HepG2 (cell line): ENCODE measurements around the gene C1GALT1. TPM values are rescaled to one million over a fixed set of nuclear protein-coding genes. Genes with fewer than 3 reads are reported as not detected.

Experiments
- CHD4 ChIP-seq: fragments of 200-600 bp; sonication (generic); IDR thresholded peaks from 2 replicates; pipeline ENCODE4 v1.7.0; 2017; ENCODE audit warnings: mild to moderate bottlenecking, low read length, borderline replicate concordance
- FOXP1 ChIP-seq, 2 experiments: fragments of 450-650 bp in 1 of 2; IDR thresholded peaks; 2 replicates each; pipeline ENCODE4 v1.6.1; 2017 to 2018; ENCODE audit warnings: antibody characterized with exemption in 1 of 2
- JDP2 ChIP-seq: sonication (generic); formaldehyde crosslinking; IDR thresholded peaks from 2 replicates; pipeline ENCODE4 v1.8.1; 2022; ENCODE audit warnings: missing genetic modification reagents, borderline replicate concordance
- JUND ChIP-seq: sonication (generic); formaldehyde crosslinking; IDR thresholded peaks from 2 replicates; pipeline ENCODE4 v1.8.0; 2022; ENCODE audit warnings: mild to moderate bottlenecking, missing genetic modification reagents
- KLF11 ChIP-seq: IDR thresholded peaks from 2 replicates; pipeline ENCODE4 v1.6.1; 2016; ENCODE audit warnings: missing compliant biosample characterization
- MYC ChIP-seq: sonication (generic); formaldehyde crosslinking; IDR thresholded peaks from 2 replicates; pipeline ENCODE4 v1.9.0; 2021; ENCODE audit warnings: missing genetic modification reagents, borderline replicate concordance
- NCOA1 ChIP-seq: sonication (generic); formaldehyde crosslinking; IDR thresholded peaks from 2 replicates; pipeline ENCODE4 v1.9.0; 2021; ENCODE audit warnings: missing genetic modification reagents
- NCOA2 ChIP-seq: sonication (generic); formaldehyde crosslinking; IDR thresholded peaks from 2 replicates; pipeline ENCODE4 v1.8.0; 2022; ENCODE audit warnings: inconsistent platforms
- NFRKB ChIP-seq: fragments of 450-650 bp; IDR thresholded peaks from 2 replicates; pipeline ENCODE4 v1.6.1; 2017
- RBM22 ChIP-seq: fragments of 200-400 bp; formaldehyde crosslinking; optimal IDR thresholded peaks from 2 replicates; pipeline ENCODE3; 2017; ENCODE audit warnings: mild to moderate bottlenecking, low read length, moderate library complexity
- RFXAP ChIP-seq: sonication (generic); formaldehyde crosslinking; IDR thresholded peaks from 2 replicates; pipeline ENCODE4 v1.4.0; 2020; ENCODE audit warnings: missing genetic modification reagents, borderline replicate concordance
- SAP130 ChIP-seq: IDR thresholded peaks from 2 replicates; pipeline ENCODE4 v1.6.1; 2016; ENCODE audit warnings: low read depth
- SPEN ChIP-seq: sonication (generic); formaldehyde crosslinking; IDR thresholded peaks from 2 replicates; pipeline ENCODE4 v1.5.1; 2020; ENCODE audit warnings: low read depth, mild to moderate bottlenecking, missing genetic modification reagents
- ZKSCAN1 ChIP-seq: fragments of 150-350 bp; IDR thresholded peaks from 2 replicates; pipeline ENCODE4 v1.6.1; 2014; ENCODE audit warnings: low read length
- ZMYM4 ChIP-seq: sonication (generic); formaldehyde crosslinking; IDR thresholded peaks from 2 replicates; pipeline ENCODE4 v1.8.1; 2023; ENCODE audit warnings: mild to moderate bottlenecking, missing genetic modification reagents
- ZNF124 ChIP-seq: sonication (generic); formaldehyde crosslinking; IDR thresholded peaks from 2 replicates; pipeline ENCODE4 v1.4.0; 2020; ENCODE audit warnings: missing genetic modification reagents
- ZNF256 ChIP-seq: sonication (generic); formaldehyde crosslinking; conservative IDR thresholded peaks from 2 replicates; pipeline ENCODE4 v1.4.0; 2020; ENCODE audit warnings: missing genetic modification reagents
- ZNF543 ChIP-seq: sonication (generic); formaldehyde crosslinking; IDR thresholded peaks from 2 replicates; pipeline ENCODE4 v1.4.0; 2020; ENCODE audit warnings: mild to moderate bottlenecking, missing genetic modification reagents
- ZNF567 ChIP-seq: sonication (generic); formaldehyde crosslinking; IDR thresholded peaks from 2 replicates; pipeline ENCODE4 v1.8.1; 2023; ENCODE audit warnings: mild to moderate bottlenecking, missing genetic modification reagents, borderline replicate concordance
- ZNF776 ChIP-seq: sonication (generic); formaldehyde crosslinking; IDR thresholded peaks from 2 replicates; pipeline ENCODE4 v1.4.0; 2020; ENCODE audit warnings: mild to moderate bottlenecking, missing genetic modification reagents
- polyA plus RNA-seq, 8 experiments: library from polyadenylated mRNA; depleted of rRNA in 3 of 8; stranded (reverse) in 7 of 8; unstranded in 1 of 8; fragments of >200 nt; fragmentation: Illumina TruSeq in 4 of 8; extraction: Trizol in 4 of 8; gene quantifications; 2 replicates each; pipeline versions ENCODE4 v1.2.1 to v1.2.3, GENCODE V29; 2011 to 2016; ENCODE audit warnings: low read depth in 4 of 8, missing spikeins in 1 of 8, mixed read lengths in 1 of 8; ENCODE audit not compliant: insufficient read depth in 1 of 8
- total RNA-seq, 5 experiments: library from RNA; depleted of rRNA; stranded (reverse); fragments of >200 nt; fragmentation: Illumina TruSeq; extraction: Trizol; gene quantifications; 2 replicates each; pipeline ENCODE4 v1.2.3, GENCODE V29; 2016; ENCODE audit warnings: low read depth in 1 of 5
- TF ChIP-seq, protein P1 (sequence below): sonication (generic); formaldehyde crosslinking; IDR thresholded peaks from 2 replicates; pipeline ENCODE4 v1.5.0; 2020; ENCODE audit warnings: missing genetic modification reagents, mild to moderate bottlenecking, borderline replicate concordance
- TF ChIP-seq, protein P2 (sequence below): IDR thresholded peaks from 2 replicates; pipeline ENCODE4 v1.4.0; 2020; ENCODE audit warnings: mild to moderate bottlenecking, missing genetic modification reagents
- TF ChIP-seq, protein P3 (sequence below): sonication (generic); formaldehyde crosslinking; conservative IDR thresholded peaks from 2 replicates; pipeline ENCODE4 v1.8.0; 2022; ENCODE audit warnings: missing genetic modification reagents
- TF ChIP-seq, protein P4 (sequence below): sonication (generic); formaldehyde crosslinking; IDR thresholded peaks from 2 replicates; pipeline ENCODE4 v1.5.0; 2020; ENCODE audit warnings: mild to moderate bottlenecking, missing genetic modification reagents

Gene C1GALT1
- total and polyA plus RNA-seq, 2 of the 13 experiments (the other 11 are each of a cell fraction or from before 2014, with no cell fraction given) = 57.1 to 65.9 TPM

DNA sequence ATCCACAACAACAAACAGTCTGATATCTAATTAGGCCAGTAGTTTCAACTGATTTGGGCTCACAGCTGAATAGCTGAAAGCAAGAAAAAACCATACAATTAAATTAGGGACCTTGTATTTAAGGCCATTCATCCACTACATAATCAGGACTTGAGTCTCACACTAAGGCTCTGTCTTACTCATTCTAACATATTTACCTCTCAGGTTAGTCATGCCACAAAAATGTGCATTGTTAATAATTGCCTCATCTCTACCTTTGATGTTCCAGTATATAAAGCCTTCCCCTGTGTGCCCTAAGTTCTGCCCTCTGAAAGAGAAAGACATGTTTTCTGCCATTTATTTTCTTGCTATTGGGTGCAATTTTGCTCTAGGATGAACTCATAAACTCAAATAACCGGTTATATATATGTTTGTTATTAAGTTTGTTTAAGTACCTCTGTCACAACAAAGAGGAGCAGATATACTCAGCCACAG lies 5.3 kb upstream of the C1GALT1 start (continued):
- TF ChIP-seq ZKSCAN1 = no peak; the same call in 1 of the 2 replicates
- no peak for TF ChIP-seq ZNF256 (CRISPR knock-in tag)
- peak; percentile 82; the same call in 1 of the 2 replicates for TF ChIP-seq CHD4
- TF ChIP-seq, protein P1, sequence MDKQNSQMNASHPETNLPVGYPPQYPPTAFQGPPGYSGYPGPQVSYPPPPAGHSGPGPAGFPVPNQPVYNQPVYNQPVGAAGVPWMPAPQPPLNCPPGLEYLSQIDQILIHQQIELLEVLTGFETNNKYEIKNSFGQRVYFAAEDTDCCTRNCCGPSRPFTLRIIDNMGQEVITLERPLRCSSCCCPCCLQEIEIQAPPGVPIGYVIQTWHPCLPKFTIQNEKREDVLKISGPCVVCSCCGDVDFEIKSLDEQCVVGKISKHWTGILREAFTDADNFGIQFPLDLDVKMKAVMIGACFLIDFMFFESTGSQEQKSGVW = no peak
- no peak for TF ChIP-seq KLF11
- TF ChIP-seq JDP2 (CRISPR knock-in tag) = no peak
- TF ChIP-seq, protein P2, sequence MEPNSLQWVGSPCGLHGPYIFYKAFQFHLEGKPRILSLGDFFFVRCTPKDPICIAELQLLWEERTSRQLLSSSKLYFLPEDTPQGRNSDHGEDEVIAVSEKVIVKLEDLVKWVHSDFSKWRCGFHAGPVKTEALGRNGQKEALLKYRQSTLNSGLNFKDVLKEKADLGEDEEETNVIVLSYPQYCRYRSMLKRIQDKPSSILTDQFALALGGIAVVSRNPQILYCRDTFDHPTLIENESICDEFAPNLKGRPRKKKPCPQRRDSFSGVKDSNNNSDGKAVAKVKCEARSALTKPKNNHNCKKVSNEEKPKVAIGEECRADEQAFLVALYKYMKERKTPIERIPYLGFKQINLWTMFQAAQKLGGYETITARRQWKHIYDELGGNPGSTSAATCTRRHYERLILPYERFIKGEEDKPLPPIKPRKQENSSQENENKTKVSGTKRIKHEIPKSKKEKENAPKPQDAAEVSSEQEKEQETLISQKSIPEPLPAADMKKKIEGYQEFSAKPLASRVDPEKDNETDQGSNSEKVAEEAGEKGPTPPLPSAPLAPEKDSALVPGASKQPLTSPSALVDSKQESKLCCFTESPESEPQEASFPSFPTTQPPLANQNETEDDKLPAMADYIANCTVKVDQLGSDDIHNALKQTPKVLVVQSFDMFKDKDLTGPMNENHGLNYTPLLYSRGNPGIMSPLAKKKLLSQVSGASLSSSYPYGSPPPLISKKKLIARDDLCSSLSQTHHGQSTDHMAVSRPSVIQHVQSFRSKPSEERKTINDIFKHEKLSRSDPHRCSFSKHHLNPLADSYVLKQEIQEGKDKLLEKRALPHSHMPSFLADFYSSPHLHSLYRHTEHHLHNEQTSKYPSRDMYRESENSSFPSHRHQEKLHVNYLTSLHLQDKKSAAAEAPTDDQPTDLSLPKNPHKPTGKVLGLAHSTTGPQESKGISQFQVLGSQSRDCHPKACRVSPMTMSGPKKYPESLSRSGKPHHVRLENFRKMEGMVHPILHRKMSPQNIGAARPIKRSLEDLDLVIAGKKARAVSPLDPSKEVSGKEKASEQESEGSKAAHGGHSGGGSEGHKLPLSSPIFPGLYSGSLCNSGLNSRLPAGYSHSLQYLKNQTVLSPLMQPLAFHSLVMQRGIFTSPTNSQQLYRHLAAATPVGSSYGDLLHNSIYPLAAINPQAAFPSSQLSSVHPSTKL = peak; percentile 99
- TF ChIP-seq, protein P3, sequence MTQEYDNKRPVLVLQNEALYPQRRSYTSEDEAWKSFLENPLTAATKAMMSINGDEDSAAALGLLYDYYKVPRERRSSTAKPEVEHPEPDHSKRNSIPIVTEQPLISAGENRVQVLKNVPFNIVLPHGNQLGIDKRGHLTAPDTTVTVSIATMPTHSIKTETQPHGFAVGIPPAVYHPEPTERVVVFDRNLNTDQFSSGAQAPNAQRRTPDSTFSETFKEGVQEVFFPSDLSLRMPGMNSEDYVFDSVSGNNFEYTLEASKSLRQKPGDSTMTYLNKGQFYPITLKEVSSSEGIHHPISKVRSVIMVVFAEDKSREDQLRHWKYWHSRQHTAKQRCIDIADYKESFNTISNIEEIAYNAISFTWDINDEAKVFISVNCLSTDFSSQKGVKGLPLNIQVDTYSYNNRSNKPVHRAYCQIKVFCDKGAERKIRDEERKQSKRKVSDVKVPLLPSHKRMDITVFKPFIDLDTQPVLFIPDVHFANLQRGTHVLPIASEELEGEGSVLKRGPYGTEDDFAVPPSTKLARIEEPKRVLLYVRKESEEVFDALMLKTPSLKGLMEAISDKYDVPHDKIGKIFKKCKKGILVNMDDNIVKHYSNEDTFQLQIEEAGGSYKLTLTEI = no peak
- no peak for TF ChIP-seq ZNF124 (CRISPR knock-in tag)
- no peak for TF ChIP-seq MYC (CRISPR knock-in tag)
- TF ChIP-seq ZNF776 = no peak
- peak; percentile 100 for TF ChIP-seq JUND
- TF ChIP-seq FOXP1 (IDR thresholded peaks at IDR 0.05) = peak; percentile 72
- TF ChIP-seq FOXP1 (CRISPR knock-in tag; IDR thresholded peaks at IDR 0.05) = peak; percentile 93
- peak; percentile 86 for TF ChIP-seq SAP130 (CRISPR knock-in tag)
- TF ChIP-seq NCOA2 (CRISPR knock-in tag) = peak; percentile 97
- TF ChIP-seq, protein P4, sequence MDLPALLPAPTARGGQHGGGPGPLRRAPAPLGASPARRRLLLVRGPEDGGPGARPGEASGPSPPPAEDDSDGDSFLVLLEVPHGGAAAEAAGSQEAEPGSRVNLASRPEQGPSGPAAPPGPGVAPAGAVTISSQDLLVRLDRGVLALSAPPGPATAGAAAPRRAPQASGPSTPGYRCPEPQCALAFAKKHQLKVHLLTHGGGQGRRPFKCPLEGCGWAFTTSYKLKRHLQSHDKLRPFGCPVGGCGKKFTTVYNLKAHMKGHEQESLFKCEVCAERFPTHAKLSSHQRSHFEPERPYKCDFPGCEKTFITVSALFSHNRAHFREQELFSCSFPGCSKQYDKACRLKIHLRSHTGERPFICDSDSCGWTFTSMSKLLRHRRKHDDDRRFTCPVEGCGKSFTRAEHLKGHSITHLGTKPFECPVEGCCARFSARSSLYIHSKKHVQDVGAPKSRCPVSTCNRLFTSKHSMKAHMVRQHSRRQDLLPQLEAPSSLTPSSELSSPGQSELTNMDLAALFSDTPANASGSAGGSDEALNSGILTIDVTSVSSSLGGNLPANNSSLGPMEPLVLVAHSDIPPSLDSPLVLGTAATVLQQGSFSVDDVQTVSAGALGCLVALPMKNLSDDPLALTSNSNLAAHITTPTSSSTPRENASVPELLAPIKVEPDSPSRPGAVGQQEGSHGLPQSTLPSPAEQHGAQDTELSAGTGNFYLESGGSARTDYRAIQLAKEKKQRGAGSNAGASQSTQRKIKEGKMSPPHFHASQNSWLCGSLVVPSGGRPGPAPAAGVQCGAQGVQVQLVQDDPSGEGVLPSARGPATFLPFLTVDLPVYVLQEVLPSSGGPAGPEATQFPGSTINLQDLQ = no peak
- TF ChIP-seq RFXAP (CRISPR knock-in tag) = no peak
- no peak for TF ChIP-seq SPEN (CRISPR knock-in tag)
- TF ChIP-seq ZNF567 (CRISPR knock-in tag) = no peak
- no peak for TF ChIP-seq NCOA1 (CRISPR knock-in tag)
- TF ChIP-seq NFRKB = no peak
- no peak for TF ChIP-seq RBM22
- TF ChIP-seq ZMYM4 (CRISPR knock-in tag) = peak; percentile 80
- no peak for TF ChIP-seq ZNF543 (CRISPR knock-in tag)
